PC-9 (cell line): ENCODE results near the gene SLC38A10. TPM values are rescaled to one million over a fixed set of nuclear protein-coding genes. Genes with fewer than 3 reads are reported as not detected.
A peak's percentile ranks its signal among the peaks of the same experiment; 100 is the strongest.

Source experiments
- BruUV-seq: library from RNA; stranded (reverse); fragments of 400-500 nt; replicated peaks from 2 replicates; lab custom pipeline; 2021; lab: Mats Ljungman, UMichigan
- CTCF ChIA-PET: fragments of 300-600 bp; sonication (Branson Sonifier 250); formaldehyde crosslinking; loops from one replicate; lab custom pipeline; 2022; ENCODE audit warnings: antibody characterized with exemption; lab: Charles Lee
- POLR2A ChIA-PET: fragments of 300-600 bp; sonication (Branson Sonifier 250); formaldehyde crosslinking; loops from one replicate; lab custom pipeline; 2022; ENCODE audit warnings: antibody characterized with exemption; ENCODE audit not compliant: unreplicated experiment; lab: Charles Lee
- DNase-seq, 2 experiments: peaks; one replicate each; pipeline versions ENCODE4 v3.0.0 to v3.0.0-alpha.2; 2015 to 2022; ENCODE audit warnings: mixed read lengths in 1 of 2
- H2AFZ ChIP-seq: fragments of 200-600 bp; sonication (generic); 2 replicates; pipeline ENCODE4 v1.8.1; 2017; ENCODE audit warnings: antibody characterized with exemption
- H3F3A ChIP-seq: fragments of 200-600 bp; sonication (generic); 2 replicates; pipeline ENCODE4 v1.8.1; 2017; ENCODE audit warnings: antibody characterized with exemption, mild to moderate bottlenecking, low read depth; ENCODE audit not compliant: insufficient read depth
- H3K27ac ChIP-seq: fragments of 200-600 bp; sonication (generic); 2 replicates; pipeline ENCODE4 v1.6.1; 2016; ENCODE audit warnings: mixed run types
- H3K27me3 ChIP-seq: fragments of 200-600 bp; sonication (generic); 2 replicates; pipeline ENCODE4 v1.6.1; 2016; ENCODE audit warnings: low read depth, mixed run types; ENCODE audit not compliant: insufficient read depth
- H3K36me3 ChIP-seq: fragments of 200-600 bp; sonication (generic); 2 replicates; pipeline ENCODE4 v1.6.1; 2016; ENCODE audit warnings: low read depth, mixed run types
- H3K4me1 ChIP-seq: fragments of 200-600 bp; sonication (generic); replicated peaks from 2 replicates; pipeline ENCODE4 v1.6.1; 2016; ENCODE audit warnings: mixed run types; ENCODE audit not compliant: insufficient read depth
- H3K4me2 ChIP-seq: fragments of 200-600 bp; sonication (generic); 2 replicates; pipeline ENCODE4 v1.6.1; 2017; ENCODE audit warnings: mixed run types
- H3K4me3 ChIP-seq: fragments of 200-600 bp; sonication (generic); 2 replicates; pipeline ENCODE4 v1.6.1; 2016; ENCODE audit warnings: mixed run types
- H3K79me2 ChIP-seq: fragments of 200-600 bp; sonication (generic); 2 replicates; pipeline ENCODE4 v1.6.1; 2017; ENCODE audit warnings: low read depth, mixed run types
- H3K9me2 ChIP-seq: fragments of 200-600 bp; sonication (generic); 2 replicates; pipeline ENCODE4 v1.8.1; 2017; ENCODE audit warnings: mild to moderate bottlenecking; ENCODE audit not compliant: insufficient read depth
- H3K9me3 ChIP-seq: fragments of 200-600 bp; sonication (generic); 2 replicates; pipeline ENCODE4 v1.8.1; 2016; ENCODE audit warnings: low read depth; ENCODE audit not compliant: insufficient read depth
- H4K20me1 ChIP-seq: fragments of 200-600 bp; sonication (generic); 2 replicates; pipeline ENCODE4 v1.8.1; 2017; ENCODE audit not compliant: insufficient read depth
- CTCF ChIP-seq: fragments of 200-600 bp; sonication (generic); conservative IDR thresholded peaks from 2 replicates; pipeline ENCODE4 v1.6.1; 2017; ENCODE audit warnings: mixed run types, antibody characterized with exemption, mild to moderate bottlenecking, moderate library complexity
- EZH2 ChIP-seq: fragments of 200-600 bp; sonication (generic); IDR thresholded peaks from 2 replicates; pipeline ENCODE4 v1.8.0; 2017; ENCODE audit warnings: antibody characterized with exemption, low read depth
- intact Hi-C: fragments of 100-400 bp; cut with micrococcal nuclease; formaldehyde crosslinking; loops from one replicate; pipeline ENCODE4 v1.10.0; 2022; ENCODE audit not compliant: unreplicated experiment
- total RNA-seq: library from RNA; stranded (reverse); gene quantifications from 2 replicates; pipeline ENCODE4 v1.2.3, GENCODE V29; 2021

The SLC38A10 gene
- total RNA-seq, 1 experiment from 2014 or later, result 127 TPM

GRCh38 chr17:81328978-81329926 is 34.1 kb upstream of the SLC38A10 start:
- Histone ChIP-seq H3K9me2 (no peaks in the 10 kb centered on the region), H4K20me1 (no peaks in the 10 kb centered on the region), H3F3A (peaks cover 40% of the 10 kb centered on the region), H2AFZ (peak overlapping the region; percentile 64; the same call in 1 of the 2 replicates), H3K4me3 (peak overlapping the region; percentile 57), H3K27ac (peak overlapping the region; percentile 90), H3K9me3 (no peaks in the 10 kb centered on the region), H3K27me3 (no peaks in the 10 kb centered on the region), H3K4me2 (peak overlapping the region; percentile 92), H3K4me1 (peaks cover 54% of the 10 kb centered on the region), H3K36me3 (no peaks in the 10 kb centered on the region), H3K79me2 (no peaks in the 10 kb centered on the region)
- peak; percentile 91 to 100 for DNase-seq
- TF ChIP-seq CTCF (no peak), EZH2 (no peak)
- POLR2A ChIA-PET, result interaction anchor here (0.6 to 1.2 kb wide), 10 partner anchors 11 to 407 kb away, joined by 3 to 10 read pairs (median 5); partner anchors contain the start of gene BAHCC1
- CTCF ChIA-PET, result interaction anchor here (0.6 to 1.2 kb wide), 3 partner anchors 20 to 235 kb away, joined by 3 to 7 read pairs (median 3); no protein-coding TSS in a partner anchor
- intact Hi-C loops, result loop anchor here (1.0 to 2.0 kb wide), 4 partner anchors 20 to 66 kb away; partner anchors contain the start of gene BAHCC1
- BruUV-seq, result TSS peak; percentile 89

DNA sequence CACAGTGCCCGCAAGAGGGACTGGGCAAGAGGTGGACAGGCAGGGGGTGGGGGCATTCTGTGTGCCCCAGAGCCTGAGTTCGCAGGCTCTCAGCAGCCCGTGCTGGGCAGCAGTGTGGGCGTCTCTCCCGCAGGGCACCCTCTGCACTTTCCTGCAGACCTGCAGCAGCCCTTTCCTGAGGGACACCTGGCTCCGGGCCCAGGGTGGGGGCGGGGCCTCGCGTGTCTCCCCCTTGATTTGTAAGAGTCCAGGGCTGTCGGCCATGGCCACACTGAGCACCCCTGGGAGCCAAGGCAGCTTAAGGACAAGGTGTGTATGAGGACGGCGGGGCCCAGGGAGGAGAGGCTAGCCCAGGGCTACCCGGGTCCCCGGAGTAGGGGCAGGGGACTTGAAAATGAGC is 33.4 kb upstream of the SLC38A10 start:
- ChIA-PET CTCF (no interaction called here), POLR2A (interaction anchor here (0.6 kb wide), 4 partner anchors 37 to 291 kb away, joined by 3 to 4 read pairs (median 3); no protein-coding TSS in a partner anchor)
- H3F3A ChIP-seq, result peaks cover 40% of the 10 kb centered on the region
- H3K79me2 ChIP-seq, result no peaks in the 10 kb centered on the region
- no peaks in the 10 kb centered on the region for H3K27me3 ChIP-seq
- TF ChIP-seq CTCF (no peak), EZH2 (no peak)
- H3K4me3 ChIP-seq, result peak overlapping the region; percentile 57; the same call in 1 of the 2 replicates
- DNase-seq, result peak in 1 of 2 experiments; percentile 78
- no peaks in the 10 kb centered on the region for H3K36me3 ChIP-seq
- peak overlapping the region; percentile 90 for H3K27ac ChIP-seq
- peaks cover 52% of the 10 kb centered on the region for H3K4me1 ChIP-seq
- H3K9me3 ChIP-seq, result no peaks in the 10 kb centered on the region
- peak overlapping the region; percentile 92 for H3K4me2 ChIP-seq
- no peak overlapping the region for H2AFZ ChIP-seq
- no peaks in the 10 kb centered on the region for H4K20me1 ChIP-seq
- intact Hi-C loops, result loop anchor here (2.0 kb wide), 1 partner anchor 36 kb away; no protein-coding TSS in a partner anchor
- no peaks in the 10 kb centered on the region for H3K9me2 ChIP-seq
- BruUV-seq, result no TSS peak

- Histone ChIP-seq H3K9me2 (no peaks in the 10 kb centered on the region), H3K4me3 (no peak overlapping the region), H3K27me3 (no peaks in the 10 kb centered on the region), H4K20me1 (no peaks in the 10 kb centered on the region), H3K36me3 (no peaks in the 10 kb centered on the region), H3K79me2 (no peaks in the 10 kb centered on the region), H3K4me2 (no peak overlapping the region), H3K27ac (no peak overlapping the region), H2AFZ (no peak overlapping the region), H3K4me1 (peaks cover 36% of the 10 kb centered on the region), H3K9me3 (no peaks in the 10 kb centered on the region), H3F3A (peaks cover 29% of the 10 kb centered on the region)
- intact Hi-C loops, result no loop called here
- no TSS peak for BruUV-seq
- CTCF ChIA-PET, result no interaction called here
- TF ChIP-seq EZH2 (no peak), CTCF (no peak)
- no peak for DNase-seq
- POLR2A ChIA-PET, result no interaction called here
Observed at GRCh38 chr17:81325714-81326358, 30.7 kb upstream of the SLC38A10 start.
